Measurements from ENCODE around the gene ZNF423.

The ZNF423 gene

DNA sequence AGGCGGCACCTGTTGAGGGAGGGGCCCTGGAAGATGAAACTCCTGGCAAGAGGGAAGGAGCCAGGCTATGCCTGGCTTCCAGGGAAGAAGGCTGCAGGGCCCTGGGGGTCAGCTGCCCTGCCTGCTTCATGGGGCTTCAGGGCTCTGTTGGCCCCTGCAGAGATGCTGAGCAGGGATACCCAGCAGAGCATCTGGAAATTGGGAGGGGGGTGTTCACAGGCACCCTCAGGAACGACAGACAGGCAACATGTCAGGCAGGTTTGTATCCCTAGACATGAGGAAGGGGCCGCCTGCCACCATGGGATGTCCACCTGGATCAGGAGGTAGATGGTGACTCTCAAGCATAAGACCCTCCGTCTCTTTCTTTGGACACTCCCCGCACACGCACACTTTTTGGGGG is 13.8 kb upstream of the ZNF423 start:
- DNase-seq, result no peak

- no peak for DNase-seq
These were observed 12.1 kb upstream of the ZNF423 start for GRCh38 chr16:49867796-49868668.

DNA sequence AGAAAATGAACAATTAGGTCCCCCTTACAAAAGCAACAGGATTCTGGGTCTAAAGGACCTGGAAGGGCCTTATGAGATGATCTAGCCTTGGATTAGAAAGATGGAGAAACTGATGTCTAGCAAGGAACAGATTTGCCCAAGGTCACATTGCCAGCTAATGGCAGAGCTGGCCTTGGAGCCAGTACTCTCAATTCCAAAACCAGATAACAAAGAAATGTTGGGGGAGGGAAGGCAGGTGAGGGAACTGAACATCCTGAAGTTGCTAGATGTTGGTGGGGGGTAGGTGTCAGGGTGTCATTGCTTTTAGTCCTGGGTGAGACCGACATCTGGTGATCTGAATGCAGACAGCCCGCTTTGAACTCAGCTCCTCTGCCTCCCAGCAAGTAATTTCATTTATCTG is 11.3 kb upstream of the ZNF423 start:
- DNase-seq, result no peak

- DNase-seq, result no peak
These were observed 10.7 kb upstream of the ZNF423 start for GRCh38 chr16:49866595-49867071.

DNA sequence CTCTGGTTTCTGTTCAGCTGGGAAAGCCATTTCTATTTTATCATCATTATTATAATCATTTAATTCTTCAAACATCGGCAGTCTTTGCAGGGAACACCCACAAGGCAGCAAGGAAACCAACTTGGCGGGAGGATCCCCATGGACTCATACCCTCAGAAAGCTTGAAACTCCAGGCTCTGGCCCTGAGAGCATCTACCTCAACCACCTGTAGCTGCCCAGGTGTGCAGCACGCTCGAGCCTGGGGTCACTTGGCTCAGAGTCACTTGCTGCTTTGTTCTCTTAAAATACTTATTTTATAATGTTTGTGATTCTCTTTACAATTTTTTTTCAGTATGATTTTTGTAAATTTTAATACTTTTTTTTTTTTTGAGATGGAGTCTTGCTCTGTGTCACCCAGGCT is 6.8 kb upstream of the ZNF423 start:
- no peak for DNase-seq

- no peak for DNase-seq
These were observed 5.4 kb upstream of the ZNF423 start for GRCh38 chr16:49861299-49861698.

DNA sequence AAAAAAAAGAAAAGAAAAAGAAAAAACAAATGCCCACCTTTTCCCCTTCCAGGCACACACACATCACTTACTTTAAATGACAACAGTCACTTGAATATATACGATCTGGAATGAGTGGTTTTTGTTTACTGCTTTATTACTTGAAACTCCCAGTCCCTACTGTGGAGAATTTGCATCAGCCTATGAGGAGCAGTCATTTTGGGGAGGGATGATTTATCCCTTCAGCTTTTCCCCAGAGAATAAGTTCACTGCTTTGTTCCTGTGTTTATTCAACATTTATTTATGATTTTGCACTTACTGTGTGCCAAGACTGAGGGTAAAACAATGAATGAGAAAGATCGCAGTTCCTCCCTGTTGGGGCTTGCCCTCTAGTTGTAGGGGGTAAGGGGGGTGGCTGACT is 4.7 kb upstream of the ZNF423 start:
- DNase-seq, result no peak

- no peak for DNase-seq
These were observed 3.4 kb upstream of the ZNF423 start for GRCh38 chr16:49859125-49859811.

GRCh38 chr16:49858200-49859124 is 2.5 kb upstream of the ZNF423 start:
- DNase-seq, result peak; percentile 62

GRCh38 chr16:49857423-49858181 is 1.7 kb upstream of the ZNF423 start:
- DNase-seq, result peak; percentile 47

DNA sequence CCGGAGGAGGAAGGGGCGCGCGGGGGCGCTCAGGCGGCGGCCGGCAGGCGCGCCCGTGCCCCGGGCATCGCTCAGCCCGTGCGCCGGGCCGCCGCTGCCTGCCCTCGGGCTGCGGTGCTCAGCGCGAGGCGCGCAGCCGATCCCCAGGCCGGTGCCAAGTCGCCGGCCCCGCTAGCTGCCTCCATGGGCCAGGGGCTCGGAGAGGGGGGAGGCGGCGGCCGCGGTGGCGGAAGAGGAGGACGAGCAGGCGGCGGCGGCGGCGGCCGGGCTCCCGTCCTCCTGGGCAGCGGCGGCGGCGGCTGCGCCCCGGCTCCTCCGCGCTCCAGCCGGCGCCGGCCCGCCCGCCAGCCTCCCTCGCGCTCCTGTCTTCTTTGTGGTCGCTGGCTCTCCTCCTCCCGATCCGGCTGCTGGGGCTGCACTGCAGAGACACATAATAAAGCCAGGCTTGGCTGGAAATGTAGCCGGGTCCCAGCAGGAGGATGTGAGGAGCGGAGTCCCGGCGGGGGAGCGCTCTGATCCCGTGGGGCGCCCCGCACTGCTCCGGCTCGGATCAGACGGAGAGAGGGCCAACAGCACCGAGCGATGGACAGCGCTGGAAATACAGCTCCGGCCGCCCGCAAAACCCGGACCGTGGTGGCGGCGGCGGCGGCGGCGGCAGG is 889 bp upstream of the ZNF423 start:
- no peak for DNase-seq

GRCh38 chr16:49855280-49855821 is 561 bp downstream of the ZNF423 start:
- peak; percentile 48 for DNase-seq

- DNase-seq, result no peak
These were observed 1.1 kb downstream of the ZNF423 start for GRCh38 chr16:49854796-49855203.

GRCh38 chr16:49854188-49854795 is 1.6 kb downstream of the ZNF423 start:
- no peak for DNase-seq

DNA sequence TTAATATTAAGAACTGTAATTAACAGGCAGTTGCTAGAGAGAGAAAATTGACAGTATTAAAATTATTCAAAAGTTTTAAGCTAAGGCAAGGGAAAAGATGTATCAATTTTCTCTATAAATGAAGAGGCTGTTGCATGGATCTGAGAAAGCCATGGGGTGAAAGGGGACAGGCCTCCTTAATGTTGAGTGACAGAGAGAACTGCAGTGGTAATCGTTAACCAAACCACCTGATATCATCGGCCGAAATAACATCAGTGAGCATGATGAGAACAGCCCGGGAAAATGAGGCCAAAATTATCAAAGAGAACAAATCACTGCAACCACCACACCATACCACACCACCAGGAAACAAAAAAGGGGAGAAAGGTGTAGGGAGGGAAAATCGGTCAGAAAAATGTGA is 3.6 kb downstream of the ZNF423 start:
- no peak for DNase-seq

- no peak for DNase-seq
These were observed 4.5 kb downstream of the ZNF423 start for GRCh38 chr16:49851468-49851787.

DNA sequence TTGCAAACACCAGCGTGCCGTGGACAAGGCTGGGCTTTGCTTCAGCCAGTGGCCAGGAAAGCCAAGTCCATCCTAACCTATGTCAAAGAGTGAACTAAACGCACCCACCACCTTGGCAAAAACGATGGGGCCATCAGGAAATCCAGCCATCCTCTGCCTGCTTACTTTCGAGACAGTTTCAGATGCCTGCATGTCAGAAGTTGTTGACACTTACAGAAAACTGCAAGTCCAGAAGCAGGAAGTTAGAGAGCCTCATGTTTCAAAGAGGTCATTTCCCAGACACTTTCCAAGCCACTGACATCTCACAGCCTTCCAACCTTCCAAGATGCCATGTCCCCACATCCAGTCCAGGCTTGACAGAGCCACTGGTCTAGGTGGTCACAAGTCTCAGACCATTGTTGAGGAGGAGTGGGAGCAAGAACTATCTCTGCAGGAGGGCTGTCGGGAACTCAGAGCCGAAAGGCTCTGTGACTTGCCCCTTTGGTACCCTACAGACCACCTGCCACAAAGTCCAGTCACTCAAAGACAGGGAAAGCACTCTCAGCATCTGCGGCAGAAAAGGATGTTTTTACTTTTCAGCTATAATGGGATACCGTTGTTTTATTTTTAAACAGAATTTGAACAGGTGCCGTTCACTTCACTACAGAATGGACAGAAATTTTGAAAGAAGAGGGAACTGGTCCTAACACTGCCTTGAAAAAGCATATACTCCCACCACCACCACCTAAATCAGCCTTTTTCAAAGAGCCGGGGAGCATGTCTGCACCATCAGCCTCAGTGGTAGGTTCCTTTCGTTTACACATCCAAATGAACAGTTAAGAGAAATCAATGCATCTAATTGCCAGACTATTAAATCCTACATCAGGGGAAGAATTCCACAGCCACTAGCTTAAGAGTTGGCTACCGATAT is 5.1 kb downstream of the ZNF423 start:
- no peak for DNase-seq

GRCh38 chr16:49849754-49850108 is 6.2 kb downstream of the ZNF423 start:
- no peak for DNase-seq

GRCh38 chr16:49849037-49849753 is 6.7 kb downstream of the ZNF423 start:
- DNase-seq, result no peak

All from activated naive CD4-positive, alpha-beta T cell treated with anti-CD3 and anti-CD28 coated beads, Interleukin-2, amount 50 U/mL, for 16 hours (primary cell).